Measurements from ENCODE around the gene KAZN.

Gene KAZN

DNA sequence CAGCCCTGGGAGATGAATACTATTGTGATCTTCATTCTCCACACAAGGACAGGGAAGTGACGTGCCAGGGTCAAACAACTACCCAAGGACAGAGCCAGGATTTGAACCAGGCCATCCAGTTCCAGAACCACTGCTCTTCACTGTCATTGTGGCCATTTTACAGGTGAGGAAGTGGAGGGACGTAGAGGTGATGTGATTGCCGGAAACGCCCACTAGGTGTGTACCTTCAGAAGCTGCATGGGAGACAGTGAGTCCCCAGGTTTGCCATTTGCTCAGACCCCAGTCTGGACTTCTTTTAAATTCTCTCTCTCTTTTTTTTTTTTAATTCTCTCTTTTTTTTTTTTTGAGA is 347.5 kb downstream of the KAZN start:
- no peak for DNase-seq (ENCODE audit: low read depth, low spot score)
- no peak overlapping the region for H3K4me3 ChIP-seq (ENCODE audit: low read length)

DNA sequence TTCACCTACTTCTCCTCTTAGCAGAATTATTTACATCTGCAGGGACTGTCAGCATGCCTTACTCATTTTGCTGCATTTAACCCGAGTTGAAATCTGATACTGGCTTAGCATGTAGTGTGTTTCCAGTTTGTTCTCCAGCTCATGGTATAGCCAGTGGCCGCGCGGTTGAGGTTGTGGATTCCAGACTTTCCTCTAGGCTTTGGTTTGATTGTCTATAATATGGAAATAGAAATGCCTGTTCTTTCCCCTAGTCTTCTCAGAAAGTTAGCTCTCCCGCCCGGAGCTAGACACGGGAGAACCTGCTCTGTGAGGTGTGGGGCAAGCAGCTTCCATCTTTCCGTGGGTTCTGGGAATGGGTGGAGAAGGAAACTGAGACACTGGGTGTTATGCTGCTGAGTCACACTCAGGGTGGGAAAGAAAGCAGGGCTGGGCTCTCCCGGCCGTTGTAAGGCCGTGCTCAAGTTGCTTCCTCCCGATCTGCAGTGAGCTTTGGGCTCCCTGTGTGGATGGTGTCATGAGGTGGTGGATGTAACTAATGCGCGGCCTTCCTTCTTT is 348.3 kb downstream of the KAZN start:
- no peak for DNase-seq (ENCODE audit: low read depth, low spot score)
- H3K4me3 ChIP-seq (ENCODE audit: low read length): no peak overlapping the region

DNA sequence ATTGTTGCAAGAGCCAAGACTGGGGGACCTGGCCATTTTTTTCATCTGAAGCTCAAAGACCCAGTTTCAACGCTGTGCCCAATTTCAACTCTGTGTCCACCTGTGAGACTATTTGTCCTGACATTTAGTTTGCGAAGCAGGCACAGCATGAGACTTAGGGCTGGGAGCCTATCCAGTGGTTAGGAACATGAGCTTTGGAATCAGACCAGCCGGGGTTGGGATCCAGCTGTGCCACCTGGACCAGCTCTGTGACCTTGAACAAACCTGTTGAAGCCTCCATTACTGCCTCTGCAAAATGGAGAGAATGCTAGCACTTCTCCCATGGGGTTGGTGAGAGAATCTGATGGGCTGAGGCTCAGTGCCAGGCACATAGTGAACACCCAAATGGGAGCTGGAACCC is 348.9 kb downstream of the KAZN start:
- no peak overlapping the region for H3K4me3 ChIP-seq (ENCODE audit: low read length)
- DNase-seq (ENCODE audit: low read depth, low spot score): no peak

DNA sequence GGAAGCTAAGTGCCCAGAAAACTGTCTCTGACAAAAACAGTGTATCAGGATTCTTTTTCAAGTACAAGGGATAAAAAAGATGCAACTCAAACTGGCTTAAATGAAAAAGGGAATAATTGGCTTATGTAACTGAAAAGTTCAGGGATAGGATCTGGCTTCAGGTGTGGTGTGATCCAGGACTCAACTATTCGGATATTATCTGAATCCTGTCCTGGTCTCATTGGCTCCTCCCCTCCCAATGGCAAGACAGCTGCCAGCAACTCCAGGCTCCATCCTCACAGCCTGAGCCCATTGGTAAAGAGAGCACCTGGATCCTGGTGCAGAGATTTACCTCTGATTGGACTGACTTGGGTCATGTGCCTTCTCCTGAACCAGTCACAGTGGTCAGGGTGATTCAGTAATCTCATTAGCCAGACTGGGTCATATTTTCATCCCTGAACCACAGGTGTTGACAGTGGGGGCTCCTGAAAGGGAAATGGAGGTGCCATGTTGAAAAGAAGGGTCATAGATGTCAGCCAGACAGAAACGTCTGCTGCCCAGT is 349.7 kb downstream of the KAZN start:
- no peak overlapping the region for H3K4me3 ChIP-seq (ENCODE audit: low read length)
- no peak for DNase-seq (ENCODE audit: low read depth, low spot score)

DNA sequence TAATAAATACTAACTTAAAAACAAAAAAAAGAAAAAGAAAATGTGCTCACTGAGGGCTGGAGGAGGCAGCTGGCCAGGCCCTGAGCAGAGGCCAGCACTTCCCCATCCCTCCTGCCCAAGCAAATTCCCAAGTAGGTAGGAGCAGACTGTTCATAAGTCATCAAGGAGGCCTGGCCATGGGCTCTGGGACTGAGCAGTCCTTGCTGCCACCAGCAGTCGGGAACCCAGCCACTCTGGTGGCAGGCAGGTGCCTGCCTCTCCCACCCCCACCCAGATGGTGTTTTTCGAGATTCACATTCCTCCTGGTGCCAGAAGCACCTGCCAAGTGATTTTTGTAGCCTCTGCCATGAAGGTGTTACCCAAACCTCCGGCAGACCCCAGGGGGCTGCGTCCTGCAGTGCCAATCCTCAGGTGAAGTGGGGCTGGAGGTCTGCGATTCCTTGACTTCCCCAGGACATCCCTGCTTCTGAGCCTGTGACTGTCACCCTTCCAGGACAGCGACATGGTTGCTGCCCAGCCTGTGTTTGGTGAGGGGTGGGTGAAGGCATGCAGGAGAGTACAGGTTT is 350.9 kb downstream of the KAZN start:
- DNase-seq (ENCODE audit: low read depth, low spot score): no peak
- no peak overlapping the region for H3K4me3 ChIP-seq (ENCODE audit: low read length)

DNA sequence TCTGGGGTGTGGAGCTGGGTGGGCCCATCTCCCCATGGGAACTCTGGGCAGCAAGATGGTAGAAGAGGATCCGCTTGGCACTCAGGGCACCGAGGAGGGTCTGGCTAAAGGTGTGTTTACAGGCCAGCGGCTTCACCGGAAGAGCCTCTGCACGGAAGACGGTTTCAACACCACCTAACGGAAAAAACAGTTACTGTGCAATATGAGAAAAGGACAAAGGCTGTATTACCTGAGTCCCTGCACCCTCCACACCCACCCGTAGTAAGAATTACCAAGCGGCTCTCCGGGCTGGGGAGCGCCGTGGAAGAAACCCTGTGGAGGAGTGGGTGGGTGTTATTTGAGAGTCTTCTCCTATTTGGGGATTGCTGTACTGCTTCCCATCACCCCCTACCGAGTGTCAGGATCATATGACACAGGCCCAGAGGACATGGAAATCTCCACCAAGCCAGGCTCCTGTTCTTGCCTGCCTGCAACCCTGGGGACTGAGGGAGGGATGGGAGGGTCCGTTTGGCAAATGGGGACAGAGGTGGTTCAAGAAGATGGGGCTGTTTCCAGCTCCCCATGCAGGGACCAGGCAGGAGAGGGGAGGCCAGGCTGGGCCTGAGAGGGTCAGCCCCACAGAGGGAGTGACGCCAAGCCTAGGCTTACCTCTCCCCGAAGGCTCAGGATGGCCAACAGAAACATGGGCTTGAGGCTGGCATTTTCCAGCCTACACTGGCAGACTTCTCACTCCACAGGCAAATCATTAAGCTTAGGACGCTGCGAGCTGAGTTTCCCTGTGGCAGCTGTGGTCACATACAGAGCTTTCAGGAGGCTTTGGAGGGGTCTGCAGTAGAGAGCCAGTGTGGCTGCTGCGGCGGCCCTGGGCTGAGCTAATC is 351.6 kb downstream of the KAZN start:
- DNase-seq (ENCODE audit: low read depth, low spot score): no peak
- H3K4me3 ChIP-seq (ENCODE audit: low read length): no peak overlapping the region

DNA sequence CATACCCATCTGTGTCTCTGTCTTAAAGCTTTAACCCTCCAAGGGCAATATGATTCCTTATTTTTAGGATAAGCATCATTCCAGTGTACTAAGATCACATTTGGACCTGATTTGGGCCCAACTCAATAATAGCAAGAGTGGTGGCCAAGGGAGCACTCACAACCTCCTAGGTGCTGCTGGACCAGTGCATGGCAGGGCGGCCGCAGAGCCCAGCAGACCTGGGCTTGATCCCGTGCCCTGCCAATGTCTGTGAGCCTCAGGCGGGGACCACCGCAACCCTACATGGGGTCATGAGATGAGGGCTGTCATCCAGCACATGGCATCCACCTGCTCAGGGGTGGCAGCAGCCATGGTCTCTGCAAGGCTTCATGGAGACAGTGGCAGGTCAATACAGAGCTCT is 353.3 kb downstream of the KAZN start:
- no peak overlapping the region for H3K4me3 ChIP-seq (ENCODE audit: low read length)
- DNase-seq (ENCODE audit: low read depth, low spot score): no peak

DNA sequence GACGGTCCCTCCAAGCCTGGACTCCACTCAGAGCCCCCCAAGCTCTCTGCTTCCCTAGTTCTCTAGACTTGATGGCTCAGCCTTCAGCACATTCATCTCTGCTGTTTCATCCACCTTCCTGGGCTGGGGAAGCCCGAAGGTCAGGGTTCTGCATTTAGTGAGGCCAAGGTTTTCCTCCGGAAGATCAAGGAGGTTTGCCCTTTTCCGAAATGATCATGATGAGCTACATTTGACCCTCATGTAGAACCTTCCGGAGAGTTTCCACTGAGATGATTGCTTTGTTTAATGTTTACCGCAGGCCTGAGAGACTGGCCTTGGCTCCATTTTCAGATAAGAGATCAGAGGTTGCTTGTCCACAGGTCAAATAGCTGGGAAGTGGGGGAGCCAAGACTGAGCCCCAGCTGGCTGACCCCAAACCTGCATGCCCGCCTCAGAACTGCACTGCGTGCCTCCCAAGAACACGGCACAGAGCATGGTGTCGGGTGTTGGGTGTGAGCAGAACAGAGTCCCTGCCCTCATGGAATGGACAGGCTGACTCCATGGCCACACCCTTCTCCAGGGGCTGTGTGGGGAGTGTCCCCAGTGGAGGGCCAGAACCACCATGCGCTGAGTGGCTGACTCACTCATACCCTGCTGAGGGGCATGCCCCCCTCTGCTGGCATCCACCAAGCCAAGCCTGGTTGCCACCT is 354.3 kb downstream of the KAZN start:
- no peak for DNase-seq (ENCODE audit: low read depth, low spot score)
- H3K4me3 ChIP-seq (ENCODE audit: low read length): no peak overlapping the region

DNA sequence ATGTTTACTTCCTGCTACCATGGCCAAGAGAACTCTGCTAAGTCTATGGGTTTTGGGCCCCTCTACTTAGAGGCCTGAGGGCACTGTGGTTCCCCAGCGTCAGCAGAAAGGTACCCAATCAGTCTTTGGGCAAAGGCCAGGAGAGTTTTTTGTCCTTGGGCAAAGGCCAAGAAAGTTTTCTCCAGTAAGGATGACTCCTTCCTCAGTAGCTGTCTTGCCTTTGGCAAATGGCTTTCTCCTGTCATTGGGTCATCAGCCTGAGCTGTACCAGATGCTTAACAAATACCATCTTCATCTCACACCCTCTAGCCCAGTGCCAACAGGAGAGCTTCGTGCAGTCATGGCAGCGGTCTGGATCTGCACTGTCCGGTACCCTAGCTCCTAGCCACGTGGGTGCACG is 355.7 kb downstream of the KAZN start:
- no peak for DNase-seq (ENCODE audit: low read depth, low spot score)
- H3K4me3 ChIP-seq (ENCODE audit: low read length): no peak overlapping the region

DNA sequence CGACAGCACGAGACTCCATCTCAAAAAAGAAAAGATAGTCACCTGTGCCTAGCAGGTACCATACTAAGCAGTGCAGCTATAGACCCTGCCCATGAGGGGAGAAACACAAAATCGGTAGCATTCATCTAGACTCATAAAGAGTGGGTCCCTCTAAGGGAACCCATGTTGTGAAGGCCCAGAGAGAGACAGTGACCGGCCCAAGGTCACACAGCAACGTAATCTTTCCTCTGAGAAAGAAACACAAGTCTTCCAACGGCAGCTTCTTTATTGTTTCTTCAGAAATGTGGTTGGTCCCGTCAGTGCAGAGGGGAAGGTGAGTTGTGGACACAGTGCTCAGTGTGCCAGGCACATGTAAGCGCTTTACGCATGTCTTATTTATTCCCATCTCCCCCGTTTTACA is 356.4 kb downstream of the KAZN start:
- DNase-seq (ENCODE audit: low read depth, low spot score): no peak
- no peak overlapping the region for H3K4me3 ChIP-seq (ENCODE audit: low read length)

DNA sequence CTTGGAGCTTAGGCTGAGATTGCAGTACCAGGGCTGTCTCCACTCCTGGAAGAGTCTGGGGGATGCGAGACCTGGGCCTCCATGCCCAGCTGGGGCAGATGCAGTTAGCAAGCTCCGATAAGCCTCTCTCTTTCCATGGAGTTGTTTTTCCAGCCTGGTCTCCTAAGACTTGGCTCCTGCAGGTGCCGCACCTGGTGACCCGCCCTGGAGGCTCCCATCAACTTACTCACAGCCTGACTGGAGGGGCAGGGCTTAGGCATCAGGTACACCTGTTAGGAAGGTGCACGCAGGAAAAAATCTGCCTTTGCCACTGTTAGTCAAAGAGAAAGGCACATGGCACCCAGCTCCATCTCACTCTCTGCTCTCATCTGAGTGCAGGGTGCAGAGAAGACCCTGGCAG is 356.9 kb downstream of the KAZN start:
- no peak overlapping the region for H3K4me3 ChIP-seq (ENCODE audit: low read length)
- DNase-seq (ENCODE audit: low read depth, low spot score): no peak

DNA sequence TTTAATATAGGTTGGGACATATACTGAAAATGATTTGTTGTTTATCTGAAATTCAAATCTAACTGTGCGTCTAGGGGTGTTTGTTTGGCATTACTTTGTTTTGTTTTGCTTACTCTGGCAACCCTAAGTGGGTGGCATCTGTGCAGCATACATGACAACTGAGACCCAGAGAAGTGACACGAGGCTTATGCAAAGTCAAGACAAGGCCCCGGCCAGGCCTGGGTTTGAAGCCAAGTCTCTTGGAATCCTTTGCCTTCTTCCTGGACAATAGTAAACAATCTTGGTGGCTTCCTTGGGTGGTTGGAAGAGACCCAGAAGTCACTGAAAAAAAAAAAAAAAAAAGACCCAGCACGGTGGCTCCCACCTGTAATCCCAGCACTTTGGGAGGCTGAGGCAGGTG is 357.5 kb downstream of the KAZN start:
- no peak overlapping the region for H3K4me3 ChIP-seq (ENCODE audit: low read length)
- DNase-seq (ENCODE audit: low read depth, low spot score): no peak

DNA sequence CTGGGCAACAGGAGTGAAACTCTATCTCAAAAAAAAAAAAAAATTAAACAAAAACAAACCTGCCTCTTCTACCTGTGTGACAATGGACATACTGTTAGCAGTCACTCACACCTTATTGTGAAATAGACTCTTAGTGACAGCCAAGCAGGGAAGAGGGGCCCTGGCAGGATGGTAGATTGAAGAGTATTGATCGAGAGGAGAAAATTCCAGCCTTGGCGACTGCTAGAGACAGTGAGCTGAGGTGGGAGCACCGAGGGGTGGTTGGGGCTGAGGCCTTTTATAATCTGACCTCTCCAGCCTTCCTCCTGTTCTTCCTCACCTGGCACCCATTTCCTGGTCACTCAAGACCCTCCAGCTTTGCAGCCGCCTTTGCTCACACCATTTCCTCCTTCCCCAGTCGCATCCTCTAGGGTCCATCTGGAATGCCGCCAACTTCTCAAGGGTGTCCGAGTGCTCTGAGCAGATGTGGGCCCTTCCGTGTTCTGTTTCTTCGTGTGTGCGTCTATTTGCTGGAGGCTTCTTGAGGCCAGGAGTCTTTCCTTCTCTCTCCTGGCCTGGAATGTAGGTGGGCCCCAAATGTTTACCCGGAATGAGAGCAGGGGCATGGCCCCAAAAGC is 358.2 kb downstream of the KAZN start:
- H3K4me3 ChIP-seq (ENCODE audit: low read length): no peak overlapping the region
- DNase-seq (ENCODE audit: low read depth, low spot score): no peak

DNA sequence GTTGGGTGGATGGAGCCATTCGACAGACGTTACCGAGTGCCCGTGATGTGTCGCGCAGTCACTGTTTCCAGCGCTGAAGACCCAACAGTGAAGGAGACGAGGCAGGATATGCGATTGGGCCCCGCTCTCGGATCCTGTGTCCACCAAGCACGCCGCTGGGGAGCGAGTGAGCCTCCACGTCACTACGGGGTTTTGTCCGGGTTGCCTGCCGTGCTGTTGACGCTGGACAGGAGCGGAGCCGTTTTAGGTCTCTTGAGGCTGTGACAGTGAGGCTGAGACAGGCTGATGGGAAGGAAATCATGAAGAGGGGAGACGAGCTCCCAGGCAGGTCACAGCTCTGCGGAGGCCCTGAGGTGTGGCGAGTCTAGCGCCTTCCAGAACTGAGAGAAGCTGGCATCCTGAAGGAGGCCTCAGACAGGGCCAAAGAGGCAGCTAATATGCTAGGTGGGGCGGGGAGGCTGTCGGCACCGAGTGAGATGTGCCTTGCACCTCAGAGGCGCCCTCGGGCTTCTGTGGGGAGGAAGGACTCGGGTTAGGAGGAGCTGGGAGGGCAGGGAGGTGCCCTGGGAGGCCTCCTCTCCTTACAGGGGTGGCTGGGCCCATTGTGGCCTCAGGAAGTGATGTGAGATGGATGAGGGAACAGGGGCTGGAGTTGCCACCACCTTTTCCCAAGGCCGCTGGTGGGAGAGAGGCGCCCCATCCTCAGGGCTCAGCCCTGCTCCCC is 359.1 kb downstream of the KAZN start:
- H3K4me3 ChIP-seq (ENCODE audit: low read length): no peak overlapping the region
- no peak for DNase-seq (ENCODE audit: low read depth, low spot score)

DNA sequence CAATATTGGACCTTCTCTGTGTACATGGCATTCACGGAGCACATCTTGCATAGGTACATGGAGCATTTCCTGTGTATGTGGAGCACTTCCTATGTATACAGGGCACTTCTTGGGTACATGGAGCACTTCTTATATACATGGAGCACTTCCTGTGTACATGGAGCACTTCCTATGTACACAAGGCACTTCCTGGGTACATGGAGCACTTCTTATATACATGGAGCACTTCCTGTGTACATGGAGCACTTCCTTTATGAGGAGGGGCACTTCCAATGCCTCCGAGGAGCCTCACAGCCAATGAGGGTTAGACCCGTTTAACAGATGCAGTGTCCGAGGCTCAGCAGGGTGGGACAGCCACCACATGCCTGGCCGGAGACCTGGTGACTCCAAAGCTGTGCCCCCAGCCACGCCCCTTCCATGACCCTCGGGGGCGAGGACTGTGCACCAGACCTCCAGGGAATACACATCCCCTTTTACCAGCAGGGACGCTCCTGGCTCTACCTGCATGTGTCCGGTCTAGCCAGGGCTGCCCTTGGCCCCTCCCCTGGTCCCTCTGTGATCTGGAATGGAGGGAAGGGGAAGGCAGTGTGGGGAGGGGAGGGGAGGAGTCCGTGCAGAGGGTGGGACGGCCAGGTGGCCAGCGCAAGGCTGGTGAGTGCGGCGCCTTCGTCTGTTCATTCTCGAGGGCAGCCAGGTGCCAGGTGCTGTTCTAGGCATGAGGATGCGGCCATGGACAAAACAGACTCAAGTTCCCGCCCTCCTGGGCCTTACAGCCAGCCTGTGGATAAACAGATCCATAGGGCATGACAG is 360.0 kb downstream of the KAZN start:
- H3K4me3 ChIP-seq (ENCODE audit: low read length): no peak overlapping the region
- DNase-seq (ENCODE audit: low read depth, low spot score): no peak

DNA sequence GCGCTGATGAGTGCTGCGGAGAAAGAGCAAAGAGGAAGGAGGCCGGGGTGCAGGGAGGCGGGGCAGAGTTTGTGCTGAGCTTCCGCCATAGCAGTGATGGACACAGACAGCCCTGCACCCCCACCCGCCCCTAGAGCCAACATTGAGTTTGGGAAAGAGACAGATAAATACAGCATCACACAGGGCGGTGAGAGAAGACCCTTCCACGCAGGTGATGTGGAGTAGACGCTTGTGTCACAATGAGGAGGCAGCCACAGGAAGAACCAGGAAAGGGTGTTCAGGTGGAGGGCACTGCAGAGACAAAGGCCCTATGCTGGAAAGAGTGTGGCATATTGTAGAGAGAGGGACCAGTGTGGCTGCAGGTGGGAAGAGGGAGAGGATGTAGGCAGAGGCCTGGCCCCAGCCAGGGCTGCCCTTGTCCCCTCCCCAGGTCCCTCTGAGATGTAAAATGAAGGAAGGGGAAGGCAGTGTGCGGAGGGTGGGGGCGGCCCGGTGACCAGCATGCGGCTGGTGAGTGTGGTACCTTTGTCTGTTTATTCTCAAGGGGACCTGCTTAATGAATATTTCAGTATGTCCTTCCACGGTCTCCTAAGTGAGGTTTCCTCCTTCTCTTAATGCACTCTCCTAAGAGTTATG is 360.7 kb downstream of the KAZN start:
- H3K4me3 ChIP-seq (ENCODE audit: low read length): no peak overlapping the region
- no peak for DNase-seq (ENCODE audit: low read depth, low spot score)

DNA sequence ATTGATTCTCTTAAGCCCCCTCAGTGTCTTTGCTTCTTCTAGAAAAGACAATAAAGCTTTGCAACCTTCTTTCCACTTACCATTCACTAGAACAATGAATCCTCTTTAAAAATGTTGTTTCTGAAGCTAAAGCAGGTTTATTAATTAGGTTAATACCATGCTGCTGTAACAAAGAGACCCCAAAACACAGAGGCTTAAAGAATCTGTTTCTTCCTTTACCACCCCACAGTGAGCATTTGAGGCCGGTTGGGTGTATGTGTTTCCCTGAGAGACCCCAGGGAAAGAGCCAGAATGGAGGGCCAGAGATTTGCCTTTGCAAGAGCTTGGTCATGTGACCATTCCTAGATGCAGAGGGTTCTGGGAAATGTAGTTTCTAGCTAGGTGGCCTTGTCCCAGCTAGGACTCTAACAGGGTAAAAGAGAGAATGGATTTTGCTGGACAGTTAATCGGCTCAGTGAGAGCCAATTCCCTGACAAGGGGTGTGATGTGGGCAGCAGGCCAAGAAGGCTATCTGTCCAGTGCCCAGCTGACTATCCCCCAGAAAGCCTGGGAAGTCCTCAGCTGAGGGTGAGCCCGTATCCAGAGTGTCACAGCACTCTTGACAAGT is 363.3 kb downstream of the KAZN start:
- no peak for DNase-seq (ENCODE audit: low read depth, low spot score)
- no peak overlapping the region for H3K4me3 ChIP-seq (ENCODE audit: low read length)
